AG04449 (cell line): ENCODE data around the gene ARMH3.

ENCODE experiments used
- CTCF ChIA-PET: fragments of 350-600 bp; formaldehyde crosslinking; extraction: SDS; loops from one replicate; lab custom pipeline; 2021; ENCODE audit warnings: antibody characterized with exemption; lab: Yijun Ruan, JAX
- POLR2A ChIA-PET: fragments of 400-600, 350-600 bp; formaldehyde crosslinking; extraction: SDS; loops from one replicate; lab custom pipeline; 2020; ENCODE audit warnings: antibody characterized with exemption, inconsistent platforms; lab: Yijun Ruan, JAX
- DNase-seq: peaks from one replicate; pipeline ENCODE4 v3.0.0-alpha.2; 2010; ENCODE audit warnings: low read depth, low spot score
- H3K4me3 ChIP-seq: 2 replicates; pipeline ENCODE4 v1.5.1; 2011; ENCODE audit warnings: low read depth, mild to moderate bottlenecking, control low read depth, low read length
- CTCF ChIP-seq: IDR thresholded peaks from one replicate; pipeline ENCODE4 v1.5.1; 2011; ENCODE audit warnings: mild to moderate bottlenecking, moderate library complexity, low read length, control low read depth, inconsistent platforms; ENCODE audit not compliant: insufficient read depth; ENCODE audit errors: missing control alignments

The ARMH3 gene

GRCh38 chr10:101881036-101881774, 174.8 kb downstream of the ARMH3 start:
- no peak for TF ChIP-seq CTCF
- H3K4me3 ChIP-seq: no peak overlapping the region
- ChIA-PET CTCF (interaction anchor here (0.6 to 18.6 kb wide), 7 partner anchors 9 to 414 kb away, joined by 3 to 601 read pairs (median 5); no protein-coding TSS in a partner anchor), POLR2A (no interaction called here)
- no peak for DNase-seq

GRCh38 chr10:101880232-101880573, 175.8 kb downstream of the ARMH3 start:
- no peak overlapping the region for H3K4me3 ChIP-seq
- POLR2A ChIA-PET: no interaction called here
- no peak for DNase-seq
- CTCF ChIA-PET: interaction anchor here (1.2 to 18.6 kb wide), 5 partner anchors 10 to 192 kb away, joined by 5 to 601 read pairs (median 27); no protein-coding TSS in a partner anchor
- TF ChIP-seq CTCF: no peak

GRCh38 chr10:101879456-101880231, 176.3 kb downstream of the ARMH3 start:
- no peak overlapping the region for H3K4me3 ChIP-seq
- no peak for TF ChIP-seq CTCF
- ChIA-PET POLR2A (interaction anchor here (1.0 kb wide), 1 partner anchor 61 kb away, joined by 6 read pairs; the partner anchor contains the start of gene OGA), CTCF (interaction anchor here (0.7 to 18.6 kb wide), 9 partner anchors 8 to 192 kb away, joined by 3 to 601 read pairs (median 6); no protein-coding TSS in a partner anchor)
- peak; percentile 31 for DNase-seq

GRCh38 chr10:101878869-101879268, 177.1 kb downstream of the ARMH3 start:
- DNase-seq: no peak
- H3K4me3 ChIP-seq: no peak overlapping the region
- ChIA-PET POLR2A (interaction anchor here (1.0 kb wide), 1 partner anchor 61 kb away, joined by 6 read pairs; the partner anchor contains the start of gene OGA), CTCF (interaction anchor here (0.7 to 18.6 kb wide), 8 partner anchors 8 to 148 kb away, joined by 3 to 601 read pairs (median 6); no protein-coding TSS in a partner anchor)
- TF ChIP-seq CTCF: no peak

- DNase-seq: no peak
- H3K4me3 ChIP-seq: no peak overlapping the region
- POLR2A ChIA-PET: no interaction called here
- CTCF ChIA-PET: interaction anchor here (1.1 to 2.7 kb wide), 7 partner anchors 14 to 135 kb away, joined by 3 to 14 read pairs (median 5); no protein-coding TSS in a partner anchor
- TF ChIP-seq CTCF: no peak
Measured at GRCh38 chr10:101875068-101875688, 180.8 kb downstream of the ARMH3 start.
